Lower leg skin (tissue), 4 donors: ENCODE measurements around the gene WDR44. TPM values are rescaled to one million over a fixed set of nuclear protein-coding genes. Genes with fewer than 3 reads are reported as not detected.

ENCODE experiments used
- DNase-seq, 2 donors: peaks; one replicate each; pipeline ENCODE4 v3.0.0-alpha.2; 2019; ENCODE audit warnings: low spot score in 2 of 2
- H3K4me3 ChIP-seq: fragments of 200-600 bp; sonication (generic); 2 replicates; pipeline ENCODE4 v1.5.1; 2017; ENCODE audit warnings: mild to moderate bottlenecking, low read depth; ENCODE audit not compliant: poor library complexity, severe bottlenecking
- POLR2A ChIP-seq, 2 donors: fragments of 450-650 bp; IDR thresholded peaks; one replicate each; pipeline ENCODE4 v1.6.1; 2016 to 2017; ENCODE audit warnings: antibody characterized with exemption in 2 of 2, mild to moderate bottlenecking in 1 of 2, moderate library complexity in 1 of 2
- WGBS, 2 donors: methylation state at CpG; one replicate each; pipeline ENCODE4 v1.1.5; 2018; 5-methylcytosine and 5-hydroxymethylcytosine counted together
- intact Hi-C: fragments of 100-400 bp; cut with DNase I; formaldehyde crosslinking; loops from one replicate; pipeline ENCODE4 v1.15.0; 2023; ENCODE audit warnings: low total_unique reads
- total RNA-seq, 4 donors: library from RNA; depleted of rRNA; stranded (reverse); fragments of >200 nt; gene quantifications; one replicate each; pipeline ENCODE4 v1.1.0, GENCODE V29; 2016
- TF ChIP-seq, protein P1 (sequence below), 3 donors: fragments of 450-650 bp; IDR thresholded peaks; one replicate each; pipeline ENCODE4 v1.5.1; 2016; ENCODE audit warnings: antibody characterized with exemption in 3 of 3, mild to moderate bottlenecking in 3 of 3, moderate library complexity in 2 of 3

Gene WDR44
- total RNA-seq, 4 donors from 2014 or later, result 9.5 to 10.4 (median 9.8) TPM

DNA sequence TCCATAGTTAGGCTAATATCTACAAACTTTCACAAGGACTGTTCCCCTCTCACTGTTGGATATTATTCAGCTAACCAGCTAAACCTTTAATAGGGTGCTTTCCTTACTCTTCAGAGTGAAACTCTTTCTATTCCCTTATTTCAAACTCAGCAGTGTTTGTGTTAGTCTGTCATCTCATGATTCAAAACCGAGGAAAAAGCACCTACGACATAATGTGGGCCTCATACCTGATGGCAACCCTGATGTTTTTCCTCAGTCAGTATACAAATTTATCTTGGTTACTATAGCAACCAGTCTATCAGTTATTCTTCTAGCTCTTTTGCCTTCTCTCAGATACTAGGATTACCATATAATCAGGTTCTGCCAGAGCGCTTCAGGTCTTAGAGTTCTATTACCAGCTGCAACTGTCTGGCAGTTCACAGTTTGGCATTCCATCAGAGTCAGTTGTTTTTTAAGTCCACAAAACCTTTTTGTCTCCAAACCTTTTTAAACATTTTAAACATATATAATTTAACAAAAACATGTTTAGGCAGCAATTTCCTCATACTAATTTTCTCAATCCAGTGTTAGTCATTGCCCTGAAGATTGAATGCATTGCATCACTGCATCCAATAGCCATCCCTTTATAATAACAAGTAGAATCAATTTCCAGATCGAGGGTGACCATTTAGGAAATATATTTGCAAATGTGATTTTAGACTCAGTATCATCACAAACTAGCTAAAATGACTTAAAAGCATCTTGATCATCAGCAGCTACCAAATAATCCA lies 7.4 kb downstream of the WDR44 start:
- WGBS, 2 donors, result 55 to 57% methylated on average over 4 of the region's 4 CpGs
- DNase-seq, result no peak
- intact Hi-C loops, result no loop called here
- no peak overlapping the region for H3K4me3 ChIP-seq
- TF ChIP-seq POLR2A (IDR thresholded peaks at IDR 0.05), result no peak
- TF ChIP-seq, protein P1, sequence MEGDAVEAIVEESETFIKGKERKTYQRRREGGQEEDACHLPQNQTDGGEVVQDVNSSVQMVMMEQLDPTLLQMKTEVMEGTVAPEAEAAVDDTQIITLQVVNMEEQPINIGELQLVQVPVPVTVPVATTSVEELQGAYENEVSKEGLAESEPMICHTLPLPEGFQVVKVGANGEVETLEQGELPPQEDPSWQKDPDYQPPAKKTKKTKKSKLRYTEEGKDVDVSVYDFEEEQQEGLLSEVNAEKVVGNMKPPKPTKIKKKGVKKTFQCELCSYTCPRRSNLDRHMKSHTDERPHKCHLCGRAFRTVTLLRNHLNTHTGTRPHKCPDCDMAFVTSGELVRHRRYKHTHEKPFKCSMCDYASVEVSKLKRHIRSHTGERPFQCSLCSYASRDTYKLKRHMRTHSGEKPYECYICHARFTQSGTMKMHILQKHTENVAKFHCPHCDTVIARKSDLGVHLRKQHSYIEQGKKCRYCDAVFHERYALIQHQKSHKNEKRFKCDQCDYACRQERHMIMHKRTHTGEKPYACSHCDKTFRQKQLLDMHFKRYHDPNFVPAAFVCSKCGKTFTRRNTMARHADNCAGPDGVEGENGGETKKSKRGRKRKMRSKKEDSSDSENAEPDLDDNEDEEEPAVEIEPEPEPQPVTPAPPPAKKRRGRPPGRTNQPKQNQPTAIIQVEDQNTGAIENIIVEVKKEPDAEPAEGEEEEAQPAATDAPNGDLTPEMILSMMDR (IDR thresholded peaks at IDR 0.05), result no peak

DNA sequence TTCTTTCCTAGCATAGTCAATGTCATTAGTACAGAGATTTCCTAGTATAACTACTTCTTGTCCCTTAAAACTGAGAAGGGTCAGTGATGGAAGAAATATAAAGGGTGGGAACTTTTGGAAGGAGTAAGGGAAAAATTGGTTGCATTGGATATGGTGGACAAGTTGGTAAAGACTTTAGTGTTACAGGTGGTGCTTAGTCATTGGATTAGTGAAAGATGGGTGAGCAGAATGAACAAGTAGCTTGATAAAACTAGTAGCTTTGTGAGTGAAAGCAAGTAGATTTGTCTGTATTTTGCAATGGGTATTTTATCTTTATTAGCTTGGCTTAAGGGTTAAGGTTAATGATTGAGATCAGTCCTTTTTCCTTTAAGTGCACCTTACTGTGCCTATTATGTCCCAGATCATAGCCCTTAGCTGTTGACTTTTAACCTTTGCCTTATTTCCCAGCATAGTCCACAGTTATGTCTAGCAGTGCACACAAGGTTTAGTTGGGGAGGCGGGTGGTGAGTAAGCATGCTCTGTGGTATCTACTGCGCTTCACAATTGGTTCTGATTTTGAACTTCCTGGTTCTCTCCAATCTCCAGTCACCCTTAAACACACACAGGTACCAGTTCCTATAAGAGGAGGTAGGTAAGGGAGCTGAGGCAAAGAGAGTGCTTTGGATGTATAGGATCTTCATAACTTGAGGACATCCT lies 9.5 kb downstream of the WDR44 start:
- DNase-seq, result no peak
- H3K4me3 ChIP-seq, result no peak overlapping the region
- TF ChIP-seq POLR2A (IDR thresholded peaks at IDR 0.05), result no peak
- TF ChIP-seq, protein P1 (IDR thresholded peaks at IDR 0.05), result no peak
- WGBS, 2 donors, result 82 to 88% methylated on average over 2 of the region's 2 CpGs
- intact Hi-C loops, result no loop called here

DNA sequence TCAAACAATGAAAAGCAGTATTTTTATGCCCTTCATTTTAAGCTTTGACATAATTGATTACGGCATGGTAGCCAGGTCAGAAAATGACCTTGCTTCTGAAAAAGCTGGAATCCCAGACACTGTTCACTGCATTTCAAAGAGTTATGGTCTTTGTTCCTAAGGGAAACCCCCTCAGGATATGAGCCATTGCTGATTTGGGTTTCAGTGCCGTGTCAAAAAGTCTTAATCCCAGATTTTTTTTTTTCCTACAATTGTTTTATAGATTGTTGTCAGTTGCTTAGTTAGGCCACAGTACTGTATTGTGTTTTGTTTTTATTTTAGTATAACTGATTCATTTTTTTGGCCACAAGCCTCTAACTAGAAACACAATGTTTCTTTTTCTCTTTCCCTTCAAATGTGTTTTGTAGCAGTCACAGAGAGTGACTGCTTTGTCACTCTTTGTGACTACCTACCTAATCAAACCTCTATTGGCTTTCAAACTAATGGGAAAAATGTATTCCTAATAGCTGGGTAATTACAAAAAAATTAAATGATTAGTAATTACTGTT lies 10.3 kb downstream of the WDR44 start:
- TF ChIP-seq POLR2A (IDR thresholded peaks at IDR 0.05), result no peak
- TF ChIP-seq, protein P1 (IDR thresholded peaks at IDR 0.05), result no peak
- WGBS, 2 donors, result 46 to 56% methylated on average over 2 of the region's 2 CpGs
- DNase-seq, result no peak
- H3K4me3 ChIP-seq, result no peak overlapping the region
- intact Hi-C loops, result no loop called here

DNA sequence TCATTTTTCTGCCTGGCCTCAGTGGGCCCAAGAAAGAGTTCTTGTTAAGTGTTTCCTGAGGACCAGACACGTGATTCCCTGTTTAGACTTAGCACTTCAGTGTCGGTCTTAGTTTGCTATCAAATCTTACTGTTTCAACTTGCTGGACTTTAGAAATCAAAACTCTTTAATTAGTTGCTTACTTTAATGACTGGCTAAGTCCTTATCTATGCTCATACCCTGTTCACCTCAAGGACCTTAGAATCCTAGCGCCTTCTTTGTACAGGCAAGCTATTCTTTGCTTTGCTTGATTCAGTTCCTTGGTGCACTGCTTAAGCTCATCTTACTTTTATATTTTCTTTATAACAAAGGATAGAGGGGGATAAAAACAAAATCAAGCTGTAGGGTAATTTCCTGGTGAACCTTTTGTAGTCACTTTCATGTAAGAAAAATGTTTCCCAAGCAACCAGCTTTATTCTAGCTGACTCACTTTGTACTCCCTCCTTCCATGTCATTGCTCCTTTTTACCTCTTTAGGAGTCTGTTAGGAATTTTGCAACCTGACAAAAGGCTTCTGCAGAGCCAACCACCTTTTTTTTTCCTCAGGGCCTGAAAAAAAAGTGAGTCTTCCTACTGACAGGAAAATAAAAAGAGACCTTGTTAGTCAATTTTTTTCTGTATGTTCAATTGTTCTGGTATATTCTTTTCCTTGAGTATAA lies 14.7 kb downstream of the WDR44 start:
- intact Hi-C loops, result no loop called here
- WGBS, 2 donors, result 73 to 81% methylated on average over 3 of the region's 3 CpGs

DNA sequence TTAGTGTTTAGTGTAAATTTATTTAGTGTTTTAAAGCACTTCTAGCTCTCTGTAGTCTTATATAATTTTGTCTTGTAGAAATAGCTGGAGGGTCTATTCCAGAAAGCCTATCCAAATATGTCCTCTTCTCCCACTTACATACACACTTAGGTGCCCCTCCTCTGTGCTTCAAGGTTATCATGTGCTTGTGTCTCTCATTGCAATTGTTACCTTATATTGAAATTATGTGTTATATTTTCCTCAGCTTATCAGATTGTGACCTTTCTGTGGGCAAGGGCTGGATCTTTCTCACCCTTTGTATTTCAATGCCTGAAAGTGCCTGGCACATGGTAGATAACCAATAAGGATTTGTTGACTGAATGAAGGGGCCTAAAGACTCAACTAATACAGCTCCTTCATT lies 18.4 kb downstream of the WDR44 start:
- no peak for DNase-seq
- no peak overlapping the region for H3K4me3 ChIP-seq
- TF ChIP-seq, protein P1 (IDR thresholded peaks at IDR 0.05), result no peak
- no peak for TF ChIP-seq POLR2A (IDR thresholded peaks at IDR 0.05)
- intact Hi-C loops, result no loop called here

More for the DNA sequence above, 14.7 kb downstream of the WDR44 start:
- no peak overlapping the region for H3K4me3 ChIP-seq
- TF ChIP-seq POLR2A (IDR thresholded peaks at IDR 0.05), result no peak
- TF ChIP-seq, protein P1 (IDR thresholded peaks at IDR 0.05), result no peak
- DNase-seq, result no peak
